ENCODE measurements around the gene NR4A3.

- TF ChIP-seq HDAC2 (IDR thresholded peaks at IDR 0.05) (no peak), YY1 (IDR thresholded peaks at IDR 0.05; ENCODE audit: low read depth, low read length) (no peak), CEBPZ (IDR thresholded peaks at IDR 0.05; ENCODE audit: low read depth, low read length) (no peak), PML (IDR thresholded peaks at IDR 0.05; ENCODE audit: low read length) (no peak), E2F4 (IDR thresholded peaks at IDR 0.05; ENCODE audit: low read depth, low read length) (no peak), CTCF (IDR thresholded peaks at IDR 0.05 in 2 of 3, conservative IDR thresholded peaks at IDR 0.05 in 1 of 3; ENCODE audit: control insufficient read depth in 2 of 3, extremely low read depth in 1 of 3, insufficient read depth in 1 of 3, low read depth in 3 of 3, low read length in 3 of 3) (no peak)
Measured at GRCh38 chr9:99803694-99804093, 18.0 kb upstream of the NR4A3 start.

Measured in GM12878 (cell line).